Testis (tissue), 3 donors: Measurements from ENCODE around the gene THSD4. TPM values are rescaled to one million over a fixed set of nuclear protein-coding genes. Genes with fewer than 3 reads are reported as not detected.

Experiments
- DNase-seq: peaks from one replicate; pipeline ENCODE4 v3.0.0-alpha.2; 2019
- H3K27ac ChIP-seq, 2 donors: fragments of 200-600 bp; sonication (generic); one replicate each; pipeline ENCODE4 v1.5.1; 2019
- H3K27me3 ChIP-seq: fragments of 200-600 bp; sonication (generic); one replicate; pipeline ENCODE4 v1.5.1; 2019
- H3K36me3 ChIP-seq: fragments of 200-600 bp; sonication (generic); one replicate; pipeline ENCODE4 v1.5.1; 2017; ENCODE audit warnings: low read depth; ENCODE audit errors: missing control alignments
- H3K4me1 ChIP-seq: fragments of 200-600 bp; sonication (generic); one replicate; pipeline ENCODE4 v1.5.1; 2019
- H3K4me3 ChIP-seq, 2 donors: fragments of 200-600 bp; sonication (generic); one replicate each; pipeline ENCODE4 v1.5.1; 2017 to 2019
- H3K9me3 ChIP-seq: fragments of 200-600 bp; sonication (generic); one replicate; pipeline ENCODE4 v1.5.1; 2017
- POLR2A ChIP-seq: fragments of 450-650 bp; IDR thresholded peaks from one replicate; pipeline ENCODE4 v1.6.1; 2017; ENCODE audit warnings: antibody characterized with exemption, mild to moderate bottlenecking, moderate library complexity
- WGBS, 2 donors: methylation state at CpG; one replicate each; pipeline ENCODE4 v1.1.5; 2018; 5-methylcytosine and 5-hydroxymethylcytosine counted together
- intact Hi-C: fragments of 100-400 bp; cut with DNase I; formaldehyde crosslinking; loops from one replicate; pipeline ENCODE4 v1.15.1; 2023; ENCODE audit warnings: low total_unique reads
- polyA plus RNA-seq: library from polyadenylated mRNA; stranded (reverse); fragments of 350-450 nt; fragmentation: Illumina TruSeq; extraction: RNeasy Lipid Tissue Mini Kit (QIAGEN cat#74804); gene quantifications from one replicate; pipeline ENCODE4 v1.2.3, GENCODE V29; 2014; ENCODE audit warnings: low read depth, low replicate concordance; ENCODE audit not compliant: insufficient read depth
- total RNA-seq, 2 donors: library from RNA; depleted of rRNA; stranded (reverse); fragments of >200 nt; gene quantifications; one replicate each; pipeline ENCODE4 v1.2.3, GENCODE V29; 2016
- TF ChIP-seq, protein P1 (sequence below), 3 experiments: fragments of 450-650 bp in 2 of 3; fragments of 200-600 bp in 1 of 3; sonication (generic) in 1 of 3; IDR thresholded peaks; one replicate each; pipeline ENCODE4 v1.5.1; 2016 to 2019; ENCODE audit warnings: antibody characterized with exemption in 3 of 3, mild to moderate bottlenecking in 2 of 3, moderate library complexity in 1 of 3

THSD4 gene
- total and polyA plus RNA-seq, 3 donors from 2014 or later, result 14.3 to 21.5 (median 18.2) TPM

DNA sequence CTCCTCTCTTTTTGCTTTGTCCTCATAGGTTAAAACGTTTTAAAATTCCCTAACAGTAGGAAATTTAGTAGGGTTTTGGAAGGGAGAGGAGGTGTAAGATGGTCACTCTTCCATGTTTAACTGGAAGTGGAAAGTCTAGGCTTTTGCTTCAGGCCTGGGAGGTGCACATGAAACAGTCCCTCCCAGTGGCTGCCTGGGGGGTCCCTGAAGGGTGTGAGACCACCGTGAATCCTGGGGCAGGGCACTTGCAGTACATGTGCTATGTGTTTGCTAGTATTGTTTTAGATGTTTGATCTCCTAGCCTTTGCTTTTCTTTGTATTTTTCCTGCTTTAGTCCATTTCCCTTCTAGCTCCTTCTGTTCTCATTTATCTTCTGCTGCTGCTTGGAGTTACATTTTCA, 178.5 kb downstream of the THSD4 start:
- DNase-seq, result no peak
- Histone ChIP-seq H3K9me3 (no peaks in the 10 kb centered on the region), H3K4me3 (no peak overlapping the region), H3K27me3 (no peaks in the 10 kb centered on the region), H3K4me1 (no peaks in the 10 kb centered on the region), H3K36me3 (no peaks in the 10 kb centered on the region), H3K27ac (no peak overlapping the region)
- intact Hi-C loops, result no loop called here
- 34 to 40% methylated on average over 2 of the region's 2 CpGs for WGBS, 2 donors
- TF ChIP-seq, protein P1, sequence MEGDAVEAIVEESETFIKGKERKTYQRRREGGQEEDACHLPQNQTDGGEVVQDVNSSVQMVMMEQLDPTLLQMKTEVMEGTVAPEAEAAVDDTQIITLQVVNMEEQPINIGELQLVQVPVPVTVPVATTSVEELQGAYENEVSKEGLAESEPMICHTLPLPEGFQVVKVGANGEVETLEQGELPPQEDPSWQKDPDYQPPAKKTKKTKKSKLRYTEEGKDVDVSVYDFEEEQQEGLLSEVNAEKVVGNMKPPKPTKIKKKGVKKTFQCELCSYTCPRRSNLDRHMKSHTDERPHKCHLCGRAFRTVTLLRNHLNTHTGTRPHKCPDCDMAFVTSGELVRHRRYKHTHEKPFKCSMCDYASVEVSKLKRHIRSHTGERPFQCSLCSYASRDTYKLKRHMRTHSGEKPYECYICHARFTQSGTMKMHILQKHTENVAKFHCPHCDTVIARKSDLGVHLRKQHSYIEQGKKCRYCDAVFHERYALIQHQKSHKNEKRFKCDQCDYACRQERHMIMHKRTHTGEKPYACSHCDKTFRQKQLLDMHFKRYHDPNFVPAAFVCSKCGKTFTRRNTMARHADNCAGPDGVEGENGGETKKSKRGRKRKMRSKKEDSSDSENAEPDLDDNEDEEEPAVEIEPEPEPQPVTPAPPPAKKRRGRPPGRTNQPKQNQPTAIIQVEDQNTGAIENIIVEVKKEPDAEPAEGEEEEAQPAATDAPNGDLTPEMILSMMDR (IDR thresholded peaks at IDR 0.05), result no peak
- no peak for TF ChIP-seq POLR2A

DNA sequence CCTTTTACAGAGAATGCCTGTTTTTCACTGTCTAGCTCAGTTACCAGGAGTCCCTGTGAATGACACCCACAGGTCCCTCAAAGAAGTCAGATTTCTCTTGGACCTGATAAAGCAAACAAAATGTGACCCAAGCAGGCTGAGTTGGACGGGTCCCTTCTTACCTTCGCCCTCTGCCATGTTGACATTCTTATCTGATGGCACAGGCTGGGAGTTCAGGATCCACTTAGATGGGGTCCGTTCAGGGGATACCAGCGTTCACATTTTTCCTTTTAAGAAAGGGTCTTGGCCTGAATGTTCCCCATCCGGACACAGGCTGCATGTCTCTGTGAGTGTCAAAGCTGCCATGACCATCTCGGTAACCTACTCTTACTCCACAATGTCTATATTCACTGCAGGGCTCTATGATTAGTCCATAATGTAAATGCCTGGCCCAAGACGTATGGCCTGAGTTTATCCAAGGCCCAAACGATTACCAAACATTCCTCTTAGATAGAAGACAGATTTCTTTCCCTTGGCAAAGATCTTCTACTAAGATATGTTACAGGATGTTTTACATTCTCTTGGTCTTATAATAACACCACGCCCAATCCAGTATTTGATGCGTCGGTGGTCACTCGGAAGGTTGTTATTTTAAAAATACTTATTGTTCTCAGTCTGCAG, 179.1 kb downstream of the THSD4 start:
- H3K27ac ChIP-seq, result no peak overlapping the region
- no peaks in the 10 kb centered on the region for H3K27me3 ChIP-seq
- TF ChIP-seq POLR2A, result no peak
- TF ChIP-seq, protein P1 (IDR thresholded peaks at IDR 0.05), result no peak
- no peak overlapping the region for H3K4me3 ChIP-seq
- no peaks in the 10 kb centered on the region for H3K36me3 ChIP-seq
- H3K9me3 ChIP-seq, result no peaks in the 10 kb centered on the region
- DNase-seq, result no peak
- intact Hi-C loops, result no loop called here
- WGBS, 2 donors, result 77 to 80% methylated on average over 12 of the region's 12 CpGs
- no peaks in the 10 kb centered on the region for H3K4me1 ChIP-seq

DNA sequence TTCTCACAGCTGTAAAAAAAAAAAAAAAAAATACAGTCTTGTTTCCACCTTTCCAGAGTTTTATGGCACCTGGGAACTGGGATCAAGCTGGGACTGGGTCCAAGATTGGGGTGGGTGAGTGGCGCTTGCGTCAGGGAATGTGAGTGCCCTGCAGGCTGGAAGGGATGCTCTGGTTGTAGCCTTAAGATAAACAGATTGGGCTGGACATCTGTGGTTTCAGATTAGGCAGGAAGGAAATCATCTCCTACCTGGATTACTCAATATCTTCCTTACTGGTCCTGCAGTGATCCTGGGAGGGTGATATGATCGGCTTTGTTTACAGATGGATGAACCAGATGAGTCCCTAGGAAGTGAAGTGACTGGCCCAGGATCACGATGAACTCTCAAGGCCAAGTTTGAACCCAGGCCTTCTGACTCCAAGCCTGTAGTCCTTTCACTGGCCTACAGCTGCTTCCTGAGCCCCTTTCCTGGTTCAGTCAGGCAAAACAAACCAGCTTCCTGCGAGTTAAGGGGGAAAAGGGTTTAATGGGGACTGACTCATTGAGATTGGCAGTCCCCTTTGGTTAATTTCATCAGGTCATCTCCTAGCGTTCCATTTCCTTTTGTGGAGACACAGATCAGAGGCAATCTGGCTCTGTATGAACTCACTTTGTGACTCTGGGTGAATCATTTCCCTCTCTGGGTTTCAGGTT, 179.8 kb downstream of the THSD4 start:
- no peaks in the 10 kb centered on the region for H3K27me3 ChIP-seq
- WGBS, 2 donors, result 71 to 72% methylated on average over 6 of the region's 6 CpGs
- H3K4me3 ChIP-seq, result no peak overlapping the region
- no peaks in the 10 kb centered on the region for H3K9me3 ChIP-seq
- H3K27ac ChIP-seq, result no peak overlapping the region
- no peaks in the 10 kb centered on the region for H3K4me1 ChIP-seq
- no peaks in the 10 kb centered on the region for H3K36me3 ChIP-seq
- no peak for DNase-seq
- no peak for TF ChIP-seq POLR2A
- TF ChIP-seq, protein P1 (IDR thresholded peaks at IDR 0.05), result no peak
- intact Hi-C loops, result no loop called here

DNA sequence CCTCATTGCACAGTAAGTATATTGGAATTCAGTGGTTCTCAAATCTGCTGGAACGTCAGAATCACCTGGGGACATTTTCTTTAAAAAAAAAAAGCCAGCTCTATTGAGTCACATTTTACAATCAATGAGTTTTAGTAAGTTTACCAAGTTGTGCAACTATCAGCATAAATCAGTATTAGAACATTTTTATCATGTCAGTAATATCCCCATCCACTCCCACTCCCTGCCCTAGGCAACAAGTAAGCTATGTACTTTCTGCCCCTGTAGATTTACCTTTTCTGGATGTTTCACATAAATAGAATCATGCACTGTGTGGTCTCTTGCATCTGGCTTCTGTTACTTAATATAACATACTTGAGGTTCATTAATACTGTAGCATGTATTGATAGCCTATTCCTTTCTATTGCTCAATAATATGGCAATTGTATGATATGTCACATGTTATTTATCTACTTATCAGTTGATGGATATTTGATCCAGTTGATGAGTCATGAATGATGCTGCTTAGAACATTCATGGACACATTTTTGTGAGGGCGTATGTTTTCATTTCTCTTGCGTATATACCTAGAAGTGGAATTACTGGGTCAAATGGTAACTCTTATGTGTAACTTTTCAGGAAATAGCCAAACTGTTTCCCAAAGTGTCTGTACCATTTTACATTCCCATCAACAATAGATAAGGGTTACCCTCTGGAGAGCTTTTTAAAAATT, 180.5 kb downstream of the THSD4 start:
- Histone ChIP-seq H3K27ac (no peak overlapping the region), H3K4me3 (no peak overlapping the region), H3K9me3 (no peaks in the 10 kb centered on the region), H3K36me3 (no peaks in the 10 kb centered on the region), H3K27me3 (no peaks in the 10 kb centered on the region), H3K4me1 (no peaks in the 10 kb centered on the region)
- 56 to 64% methylated on average over 3 of the region's 3 CpGs for WGBS, 2 donors
- intact Hi-C loops, result no loop called here
- TF ChIP-seq, protein P1 (IDR thresholded peaks at IDR 0.05), result no peak
- no peak for TF ChIP-seq POLR2A
- no peak for DNase-seq
